H9 (cell line): Measurements from ENCODE around the gene CDC123. TPM values are rescaled to one million over a fixed set of nuclear protein-coding genes. Genes with fewer than 3 reads are reported as not detected.
"Not testable (repeated sequence)": the region's sequence is repeated elsewhere in the genome, so short reads cannot be mapped to it uniquely, and the experiment has no call there.

Experiments
- DNase-seq: peaks from one replicate; pipeline ENCODE4 v3.0.0-alpha.2; 2017
- H2AFZ ChIP-seq: one replicate; pipeline ENCODE4 v1.6.1; 2013; ENCODE audit warnings: mild to moderate bottlenecking, low read length, control low read depth, moderate library complexity
- H2AK5ac ChIP-seq: 2 replicates; pipeline ENCODE4 v1.6.1; 2013; ENCODE audit warnings: low read length, control low read depth, mixed read lengths; ENCODE audit not compliant: insufficient read length
- H2BK120ac ChIP-seq: one replicate; pipeline ENCODE4 v1.6.1; 2013; ENCODE audit warnings: low read depth, mild to moderate bottlenecking, low read length, control low read depth, inconsistent platforms; ENCODE audit not compliant: poor library complexity, severe bottlenecking
- H2BK12ac ChIP-seq: 2 replicates; pipeline ENCODE4 v1.6.1; 2013; ENCODE audit warnings: low read length, control low read depth, mixed read lengths, low read depth; ENCODE audit not compliant: insufficient read length
- H2BK15ac ChIP-seq: 2 replicates; pipeline ENCODE4 v1.6.1; 2013; ENCODE audit warnings: low read depth, low read length, control low read depth
- H2BK20ac ChIP-seq: one replicate; pipeline ENCODE4 v1.6.1; 2013; ENCODE audit warnings: low read depth, mild to moderate bottlenecking, low read length, control low read depth, inconsistent platforms; ENCODE audit not compliant: poor library complexity, severe bottlenecking
- H2BK5ac ChIP-seq: 2 replicates; pipeline ENCODE4 v1.6.1; 2013; ENCODE audit warnings: low read length, control low read depth, mixed read lengths; ENCODE audit not compliant: insufficient read length
- H3K14ac ChIP-seq: 2 replicates; pipeline ENCODE4 v1.6.1; 2013; ENCODE audit warnings: low read length, control low read depth; ENCODE audit not compliant: insufficient read depth
- H3K18ac ChIP-seq: 2 replicates; pipeline ENCODE4 v1.6.1; 2013; ENCODE audit warnings: low read depth, mild to moderate bottlenecking, mixed read lengths, low read length, control low read depth; ENCODE audit not compliant: insufficient read length
- H3K23ac ChIP-seq: 2 replicates; pipeline ENCODE4 v1.6.1; 2013; ENCODE audit warnings: low read length, control low read depth, mixed read lengths, low read depth; ENCODE audit not compliant: insufficient read length
- H3K23me2 ChIP-seq: 2 replicates; pipeline ENCODE4 v1.6.1; 2013; ENCODE audit warnings: low read depth, mild to moderate bottlenecking, mixed read lengths, low read length, control low read depth; ENCODE audit not compliant: insufficient read length, poor library complexity, severe bottlenecking
- H3K27ac ChIP-seq: 2 replicates; pipeline ENCODE4 v1.5.1; 2013; ENCODE audit warnings: low read length, control low read depth, mixed read lengths, low read depth; ENCODE audit not compliant: insufficient read length
- H3K27me3 ChIP-seq: 2 replicates; pipeline ENCODE4 v1.6.1; 2013; ENCODE audit warnings: low read length, control low read depth, inconsistent platforms; ENCODE audit not compliant: insufficient read depth
- H3K4ac ChIP-seq: 2 replicates; pipeline ENCODE4 v1.6.1; 2013; ENCODE audit warnings: low read depth, mild to moderate bottlenecking, control low read depth, inconsistent platforms, low read length, moderate library complexity
- H3K4me1 ChIP-seq: 2 replicates; pipeline ENCODE4 v1.6.1; 2013; ENCODE audit warnings: low read length, control low read depth, inconsistent platforms; ENCODE audit not compliant: insufficient read depth
- H3K4me2 ChIP-seq: 2 replicates; pipeline ENCODE4 v1.6.1; 2013; ENCODE audit warnings: low read length, control low read depth, mixed read lengths; ENCODE audit not compliant: insufficient read length, insufficient read depth
- H3K56ac ChIP-seq: 2 replicates; pipeline ENCODE4 v1.6.1; 2013; ENCODE audit warnings: low read depth, mild to moderate bottlenecking, mixed read lengths, low read length, control low read depth; ENCODE audit not compliant: insufficient read length
- H3K79me1 ChIP-seq: 2 replicates; pipeline ENCODE4 v1.6.1; 2013; ENCODE audit warnings: low read depth, mild to moderate bottlenecking, moderate library complexity, low read length, control low read depth, inconsistent platforms; ENCODE audit not compliant: insufficient read depth, poor library complexity, severe bottlenecking
- H3K79me2 ChIP-seq: 2 replicates; pipeline ENCODE4 v1.6.1; 2013; ENCODE audit warnings: low read length, control low read depth, inconsistent platforms; ENCODE audit not compliant: insufficient read depth
- H3K9ac ChIP-seq: 2 replicates; pipeline ENCODE4 v1.6.1; 2013; ENCODE audit warnings: low read length, control low read depth, mixed read lengths; ENCODE audit not compliant: insufficient read length; ENCODE audit errors: extremely low read depth
- H3K9me3 ChIP-seq: one replicate; pipeline ENCODE4 v1.6.1; 2013; ENCODE audit warnings: low read depth, low read length, inconsistent platforms; ENCODE audit not compliant: control insufficient read depth
- H3T11ph ChIP-seq: one replicate; pipeline ENCODE4 v1.6.1; 2013; ENCODE audit warnings: mild to moderate bottlenecking, low read length, control low read depth, inconsistent platforms
- H4K20me1 ChIP-seq: one replicate; pipeline ENCODE4 v1.6.1; 2013; ENCODE audit not compliant: control insufficient read depth, insufficient read length, insufficient read depth
- H4K5ac ChIP-seq: 2 replicates; pipeline ENCODE4 v1.6.1; 2013; ENCODE audit warnings: low read depth, mild to moderate bottlenecking, mixed read lengths, low read length, control low read depth; ENCODE audit not compliant: insufficient read length
- H4K8ac ChIP-seq: replicated peaks from 2 replicates; pipeline ENCODE4 v1.6.1; 2013; ENCODE audit warnings: low read length, control low read depth, mixed read lengths, low read depth; ENCODE audit not compliant: insufficient read length
- H4K91ac ChIP-seq: 2 replicates; pipeline ENCODE4 v1.6.1; 2013; ENCODE audit warnings: low read depth, mild to moderate bottlenecking, moderate library complexity, mixed read lengths, low read length, control low read depth; ENCODE audit not compliant: insufficient read length
- H3K27ac Mint-ChIP-seq, 3 experiments: 2 replicates in 2 of 3; 3 replicates in 1 of 3; pipeline ENCODE4 v1.8.0; 2020 to 2021; ENCODE audit warnings: mixed read lengths in 3 of 3, mild to moderate bottlenecking in 1 of 3, moderate library complexity in 1 of 3
- H3K27me3 Mint-ChIP-seq: 2 replicates; pipeline ENCODE4 v1.8.0; 2021; ENCODE audit warnings: low read depth, mild to moderate bottlenecking, moderate library complexity, mixed read lengths
- H3K36me3 Mint-ChIP-seq, 3 experiments: 2 replicates in 2 of 3; 3 replicates in 1 of 3; pipeline ENCODE4 v1.8.0; 2020 to 2021; ENCODE audit warnings: low read depth in 3 of 3, mixed read lengths in 3 of 3; ENCODE audit not compliant: insufficient read depth in 1 of 3
- H3K4me1 Mint-ChIP-seq, 2 experiments: 2 replicates each; pipeline ENCODE4 v1.8.0; 2020; ENCODE audit warnings: mixed read lengths in 2 of 2
- H3K4me3 Mint-ChIP-seq, 2 experiments: 2 replicates in 1 of 2; 3 replicates in 1 of 2; pipeline ENCODE4 v1.8.0; 2020 to 2021; ENCODE audit warnings: mild to moderate bottlenecking in 2 of 2, mixed read lengths in 2 of 2, moderate library complexity in 1 of 2
- H3K9me3 Mint-ChIP-seq, 2 experiments: 2 replicates in 1 of 2; 3 replicates in 1 of 2; pipeline ENCODE4 v1.8.0; 2020; ENCODE audit warnings: mild to moderate bottlenecking in 2 of 2, mixed read lengths in 2 of 2, moderate library complexity in 1 of 2
- CTCF ChIP-seq: fragments of 200-600 bp; sonication (generic); conservative IDR thresholded peaks from 3 replicates; pipeline ENCODE4 v1.8.0; 2021; ENCODE audit warnings: antibody characterized with exemption, mild to moderate bottlenecking
- whole genome bisulfite sequencing: extraction: QIAGEN DNeasy Blood & Tissue Kit; methylation state at CpG from one replicate; pipeline ENCODE4 v1.1.7; 2013; ENCODE audit warnings: missing lambda C conversion rate, low lambda C conversion rate, mixed read lengths; ENCODE audit not compliant: insufficient read length; ENCODE audit errors: extremely low coverage; 5-methylcytosine and 5-hydroxymethylcytosine counted together
- total RNA-seq: library from RNA; stranded (reverse); gene quantifications from 2 replicates; pipeline ENCODE4 v1.2.1, GENCODE V29; 2021

CDC123 gene
- total RNA-seq, 1 experiment from 2014 or later = 159 TPM

GRCh38 chr10:12225444-12225843 is 29.5 kb downstream of the CDC123 start:
- H3K23ac ChIP-seq = no peak overlapping the region
- Mint-ChIP-seq H3K27ac (no peak overlapping the region), H3K4me3 (no peak overlapping the region), H3K4me1 (peaks cover 0 to 5% of the 10 kb centered on the region in 2 experiments; a peak in 1 of 4 replicates), H3K9me3 (peaks cover 14 to 15% of the 10 kb centered on the region in 2 experiments), H3K27me3 (no peaks in the 10 kb centered on the region), H3K36me3 (peaks cover 57 to 83% (median 70%) of the 10 kb centered on the region in 3 experiments)
- no peaks in the 10 kb centered on the region for H3K9me3 ChIP-seq
- no peak overlapping the region for H3T11ph ChIP-seq
- H2BK5ac ChIP-seq = no peak overlapping the region
- H3K9ac ChIP-seq = no peak overlapping the region
- H4K20me1 ChIP-seq = no peaks in the 10 kb centered on the region
- no peaks in the 10 kb centered on the region for H3K27me3 ChIP-seq
- no peak for DNase-seq
- no peak overlapping the region for H3K56ac ChIP-seq
- H2BK12ac ChIP-seq = no peak overlapping the region
- H3K18ac ChIP-seq = no peak overlapping the region
- peaks cover 8% of the 10 kb centered on the region for H3K79me1 ChIP-seq
- TF ChIP-seq CTCF = no peak
- H2AFZ ChIP-seq = no peak overlapping the region
- H2BK20ac ChIP-seq = no peak overlapping the region
- H2BK15ac ChIP-seq = no peak overlapping the region
- peaks cover 2% of the 10 kb centered on the region; the same call in 1 of the 2 replicates for H3K79me2 ChIP-seq
- H2BK120ac ChIP-seq = no peak overlapping the region
- no peak overlapping the region for H3K4ac ChIP-seq
- no peak overlapping the region for H3K4me2 ChIP-seq
- H4K5ac ChIP-seq = no peak overlapping the region
- H3K4me1 ChIP-seq = no peaks in the 10 kb centered on the region
- no peak overlapping the region for H3K27ac ChIP-seq
- no peak overlapping the region for H4K91ac ChIP-seq
- H2AK5ac ChIP-seq = no peak overlapping the region
- H3K14ac ChIP-seq = no peak overlapping the region
- no peak overlapping the region for H4K8ac ChIP-seq
- H3K23me2 ChIP-seq = no peaks in the 10 kb centered on the region
- WGBS = no CpG with 5 or more reads among the region's 2 CpGs

GRCh38 chr10:12226438-12226837 is 30.4 kb downstream of the CDC123 start:
- H3K4me1 ChIP-seq, H3K79me2 ChIP-seq, H4K8ac ChIP-seq, H2BK20ac ChIP-seq, H4K5ac ChIP-seq, H3K56ac ChIP-seq, H3K27ac Mint-ChIP-seq, H2BK120ac ChIP-seq, H2AK5ac ChIP-seq, H4K20me1 ChIP-seq, H3K27ac ChIP-seq, H3K4me3 Mint-ChIP-seq, H3K23me2 ChIP-seq, H3K9ac ChIP-seq, H3K4me2 ChIP-seq, H3K14ac ChIP-seq, H2BK12ac ChIP-seq, H2BK15ac ChIP-seq, H3K4me1 Mint-ChIP-seq, H3K4ac ChIP-seq, H3K18ac ChIP-seq, H2BK5ac ChIP-seq, H3K23ac ChIP-seq, DNase-seq, H3K27me3 Mint-ChIP-seq, H3K27me3 ChIP-seq, H2AFZ ChIP-seq, H3T11ph ChIP-seq, H4K91ac ChIP-seq, H3K79me1 ChIP-seq, H3K9me3 ChIP-seq: not testable (repeated sequence)
- Mint-ChIP-seq H3K36me3 (peaks cover 54 to 84% (median 73%) of the 10 kb centered on the region in 3 experiments), H3K9me3 (peaks cover 14 to 15% of the 10 kb centered on the region in 2 experiments)
- WGBS = no CpG with 5 or more reads among the region's 28 CpGs
